Fibroblast of villous mesenchyme (primary cell): ENCODE results near the gene GCGR. TPM values are rescaled to one million over a fixed set of nuclear protein-coding genes. Genes with fewer than 3 reads are reported as not detected.

Experiments used
- DNase-seq: peaks from one replicate; pipeline ENCODE4 v3.0.0-alpha.2; 2010; ENCODE audit warnings: low read depth
- H3K4me3 ChIP-seq: 2 replicates; pipeline ENCODE4 v1.5.1; 2011; ENCODE audit warnings: low read depth, mild to moderate bottlenecking, low read length
- CTCF ChIP-seq: IDR thresholded peaks from 2 replicates; pipeline ENCODE4 v1.5.1; 2012; ENCODE audit warnings: low read depth, mild to moderate bottlenecking, low read length; ENCODE audit not compliant: insufficient read depth
- total RNA-seq: library from RNA; depleted of rRNA; stranded (reverse); fragments of >200 nt; gene quantifications from 2 replicates; pipeline ENCODE4 v1.2.3, GENCODE V29; 2012

The GCGR gene
- not detected in 2 replicates for total RNA-seq

- TF ChIP-seq CTCF = no peak
- no peak within 1 kb of the TSS for H3K4me3 ChIP-seq
- no peak for DNase-seq
Measured at GRCh38 chr17:81803728-81804558, at the start of gene GCGR. GCGR (plus strand) TSS chr17:81804150; CDS start chr17:81809019, 4,869 bp downstream.

- TF ChIP-seq CTCF = no peak
- H3K4me3 ChIP-seq = no peak overlapping the region
- no peak for DNase-seq
Measured at GRCh38 chr17:81792675-81793615, 11.0 kb upstream of the GCGR start.

GRCh38 chr17:81794074-81794476 is 9.9 kb upstream of the GCGR start:
- no peak overlapping the region for H3K4me3 ChIP-seq
- no peak for TF ChIP-seq CTCF
- no peak for DNase-seq

- peak; percentile 73 for DNase-seq
- TF ChIP-seq CTCF = no peak
- no peak overlapping the region for H3K4me3 ChIP-seq
Measured at GRCh38 chr17:81794509-81794908, 9.4 kb upstream of the GCGR start.

GRCh38 chr17:81801327-81801726 is 2.6 kb upstream of the GCGR start:
- H3K4me3 ChIP-seq = no peak overlapping the region
- no peak for DNase-seq
- TF ChIP-seq CTCF = no peak

GRCh38 chr17:81802048-81802758 is 1.7 kb upstream of the GCGR start:
- no peak for DNase-seq
- H3K4me3 ChIP-seq = no peak overlapping the region
- no peak for TF ChIP-seq CTCF
